NCI-H2107 treated with DMSO at 0.1 percent for 48 hours (cell line): Measurements from ENCODE around the gene ZDHHC8.
"Not testable (repeated sequence)": the region's sequence is repeated elsewhere in the genome, so short reads cannot be mapped to it uniquely, and the experiment has no call there.

Experiments used
- DNase-seq: peaks from one replicate; lab custom pipeline; 2025; ENCODE audit not compliant: unreplicated experiment; lab: John Stamatoyannopoulos, UW

Gene ZDHHC8

DNA sequence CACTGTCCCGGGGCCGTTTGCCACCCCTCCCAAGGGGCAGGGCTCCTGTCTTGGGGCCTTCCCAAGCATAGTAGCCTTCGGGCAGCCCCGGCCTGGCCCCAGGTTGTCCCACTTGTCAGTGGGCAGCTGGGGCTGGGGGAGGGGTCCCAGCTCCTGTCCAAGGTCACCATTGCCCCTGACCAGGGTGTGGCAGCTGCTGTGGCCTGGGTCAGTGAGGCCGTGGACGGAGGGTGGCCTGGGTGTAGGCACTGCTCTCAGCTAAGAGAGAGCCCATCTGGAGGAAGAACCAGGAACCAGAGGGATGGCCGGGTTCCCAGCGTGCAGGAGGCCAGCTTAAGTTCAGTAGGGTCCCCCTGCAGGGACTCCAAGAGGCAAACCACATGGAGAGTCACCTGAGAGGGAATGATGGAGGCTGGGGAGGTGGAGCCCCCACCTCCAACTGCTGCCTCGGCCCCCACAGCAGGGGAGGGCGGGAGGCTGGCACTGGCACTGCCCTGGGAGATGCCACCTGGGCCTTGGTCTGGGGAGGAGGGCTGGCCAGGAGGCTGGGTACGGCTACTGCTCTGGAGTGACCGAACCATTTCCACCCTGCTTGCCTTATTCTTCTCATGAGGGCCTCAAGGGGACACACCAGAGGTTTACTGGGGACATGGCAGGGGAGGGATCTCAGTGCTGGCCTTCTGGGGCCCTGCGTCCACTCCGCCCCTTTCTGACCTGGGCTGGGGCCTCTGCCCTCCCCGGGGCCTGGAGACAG is 26.0 kb downstream of the ZDHHC8 start:
- no peak for DNase-seq

DNA sequence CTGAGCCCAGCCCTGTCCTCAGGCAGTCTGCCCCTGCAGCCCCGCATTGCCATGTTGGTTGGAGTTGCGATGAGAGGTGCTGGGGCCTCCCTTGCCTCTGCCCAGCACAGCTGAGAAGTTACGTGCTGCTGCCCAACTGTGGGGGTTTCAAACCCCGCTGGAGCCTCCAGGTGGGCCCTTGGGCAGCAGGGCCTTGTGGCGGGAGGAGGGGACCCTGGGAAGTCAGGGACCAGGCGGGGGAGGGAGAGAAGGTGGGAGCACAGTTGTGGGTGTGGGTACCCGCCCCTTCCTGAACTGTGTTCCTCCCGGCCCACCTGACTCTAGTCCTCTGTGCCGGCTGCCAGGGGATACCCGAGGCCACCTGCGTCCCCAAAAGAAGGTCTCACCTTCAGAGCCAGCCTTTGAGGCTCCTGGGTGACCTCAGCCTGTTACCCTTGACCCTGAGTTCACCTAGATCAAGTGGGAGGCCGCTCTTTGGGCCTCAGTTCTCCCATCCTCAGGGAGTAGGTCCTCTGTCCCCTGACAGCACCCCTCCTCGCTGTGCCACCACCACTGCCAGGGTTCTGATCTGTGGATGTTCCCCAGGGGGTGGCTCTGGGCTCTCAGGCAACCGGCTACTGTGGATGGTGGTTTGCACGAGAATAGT is 26.9 kb downstream of the ZDHHC8 start:
- DNase-seq, result no peak

DNA sequence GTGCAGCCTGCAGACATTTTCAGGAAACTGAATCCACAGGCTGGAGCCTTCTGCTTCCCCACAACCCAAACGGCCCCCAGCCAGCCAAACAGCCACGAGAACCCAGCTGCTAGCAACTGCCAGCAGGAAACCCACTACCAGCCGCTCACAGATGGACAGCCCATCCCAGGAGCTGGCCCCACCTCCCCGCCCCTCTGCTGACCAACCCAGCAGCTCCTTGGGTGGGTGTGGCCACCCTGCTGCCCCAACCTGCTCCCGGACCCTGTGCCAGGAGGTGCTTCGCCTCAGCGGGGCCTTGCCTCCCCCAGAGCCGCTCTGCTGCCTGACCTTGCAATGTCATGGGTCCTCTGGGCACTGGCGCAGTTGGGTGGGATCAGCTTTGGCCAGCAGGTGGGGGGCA is 27.5 kb downstream of the ZDHHC8 start:
- DNase-seq, result no peak

DNA sequence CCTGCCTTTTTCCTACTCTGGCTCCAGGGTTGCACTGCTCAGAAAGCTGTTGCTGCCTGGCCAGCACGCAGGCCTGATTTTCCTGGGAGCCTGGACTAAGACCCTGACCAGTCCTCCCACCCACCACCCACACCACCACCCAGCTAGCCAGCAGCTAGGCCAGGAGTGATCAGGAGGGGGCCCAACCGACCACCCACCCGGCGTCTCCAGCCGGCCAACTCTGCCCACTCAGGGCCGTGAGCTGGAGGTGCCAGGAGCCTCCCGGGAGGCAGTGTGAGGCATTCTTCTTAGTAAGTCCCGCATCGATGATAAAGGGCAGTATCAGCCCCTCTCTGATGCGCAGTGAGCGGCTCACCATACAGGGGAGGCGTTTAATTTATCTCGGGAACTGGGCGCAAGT is 27.9 kb downstream of the ZDHHC8 start:
- DNase-seq, result not testable (repeated sequence)

DNA sequence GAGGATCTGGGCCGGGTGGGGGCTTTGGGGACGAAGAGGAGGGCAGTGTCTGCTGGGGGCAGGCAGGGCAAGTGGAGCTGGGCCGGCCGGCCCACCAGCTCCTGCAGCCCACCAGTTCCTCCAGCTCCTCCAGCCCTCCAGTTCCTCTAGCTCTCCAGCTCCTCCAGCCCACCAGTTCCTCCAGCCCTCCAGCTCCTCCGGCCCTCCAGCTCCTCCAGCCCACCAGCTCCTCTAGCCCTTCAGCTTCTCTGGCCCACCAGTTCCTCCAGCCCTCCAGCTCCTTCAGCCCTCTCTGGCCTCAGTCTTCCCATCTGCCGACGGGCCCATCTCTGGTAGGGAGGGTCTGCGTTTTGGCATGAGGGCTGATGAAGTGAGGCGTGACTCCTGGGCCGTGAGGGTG is 28.4 kb downstream of the ZDHHC8 start:
- DNase-seq, result no peak

DNA sequence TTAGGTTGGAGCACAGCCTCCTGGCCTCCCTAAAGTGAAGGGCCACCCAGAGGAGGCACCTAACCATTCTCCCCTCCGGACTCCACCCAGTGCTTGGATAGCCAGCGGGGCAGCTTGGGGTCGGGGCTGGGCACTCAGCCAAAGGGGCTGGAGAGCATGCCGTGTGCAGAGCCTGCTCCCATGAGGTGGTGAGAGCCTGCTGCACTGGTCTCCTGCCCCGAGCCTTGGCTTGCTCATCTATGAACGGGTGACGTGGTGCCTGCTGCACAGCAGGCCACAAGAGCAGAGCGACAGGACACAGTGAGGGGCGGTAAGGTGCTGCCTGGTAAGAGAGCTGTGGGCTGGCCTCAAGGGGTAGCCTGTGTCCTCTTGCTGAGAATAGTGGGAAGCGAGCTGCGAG is 33.3 kb downstream of the ZDHHC8 start:
- DNase-seq, result no peak

DNA sequence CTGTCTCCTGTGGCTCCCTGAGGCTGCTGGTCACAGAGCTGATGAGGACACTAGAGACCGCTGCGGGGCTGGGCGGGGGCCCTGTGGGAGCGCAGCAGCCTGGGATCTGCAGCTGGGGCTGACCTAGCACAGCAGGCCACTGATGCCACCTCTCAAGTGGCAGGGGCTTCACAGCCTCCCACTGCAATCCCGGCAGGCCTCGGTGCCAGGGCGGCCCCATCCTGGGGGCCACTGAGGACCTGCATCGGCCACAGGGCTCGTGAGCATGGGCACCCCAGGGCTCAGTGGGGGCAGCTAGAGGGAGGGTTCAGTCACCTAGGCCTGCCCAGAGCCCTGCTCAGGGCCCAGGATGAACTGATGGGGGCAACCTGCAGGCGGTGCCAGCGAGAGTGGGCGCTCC is 33.8 kb downstream of the ZDHHC8 start:
- DNase-seq, result no peak

DNA sequence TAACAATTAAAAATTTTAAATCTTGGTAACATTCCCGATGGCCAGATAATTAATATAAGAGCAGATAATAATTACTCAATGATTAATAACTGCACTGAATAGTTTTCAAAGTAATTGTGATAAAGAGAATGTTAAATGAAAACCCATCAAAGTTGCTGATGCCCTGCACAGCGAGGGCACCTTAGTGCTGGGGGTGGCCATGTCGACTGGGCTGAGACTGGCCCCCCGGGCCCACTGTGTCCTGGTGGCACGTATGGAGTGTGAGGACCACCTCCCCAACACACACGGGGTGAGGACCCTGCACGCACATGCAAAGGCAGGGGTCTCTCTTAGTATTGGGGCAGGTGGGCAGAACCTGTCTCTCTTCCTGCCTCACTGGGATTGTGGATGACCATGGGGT is 34.3 kb downstream of the ZDHHC8 start:
- DNase-seq, result no peak

DNA sequence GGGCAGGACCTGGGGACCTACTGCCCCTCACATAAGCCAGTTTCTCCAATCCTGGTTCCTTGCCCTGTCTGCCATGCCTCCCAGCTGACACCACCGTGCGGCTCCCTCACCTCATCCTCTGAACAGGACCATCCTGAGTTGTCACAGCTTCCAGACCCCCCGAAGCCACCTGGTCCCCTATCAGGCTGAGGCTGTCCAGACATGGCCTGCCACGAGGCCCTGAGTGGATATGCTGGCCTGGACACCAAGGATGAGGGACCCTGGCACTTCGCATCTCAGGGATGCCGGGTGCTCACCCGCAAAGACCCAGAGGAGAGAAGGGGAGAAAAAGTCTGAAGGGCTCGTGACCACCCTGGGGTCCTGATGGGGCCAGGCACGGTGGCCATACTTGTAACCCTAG is 35.1 kb downstream of the ZDHHC8 start:
- no peak for DNase-seq

DNA sequence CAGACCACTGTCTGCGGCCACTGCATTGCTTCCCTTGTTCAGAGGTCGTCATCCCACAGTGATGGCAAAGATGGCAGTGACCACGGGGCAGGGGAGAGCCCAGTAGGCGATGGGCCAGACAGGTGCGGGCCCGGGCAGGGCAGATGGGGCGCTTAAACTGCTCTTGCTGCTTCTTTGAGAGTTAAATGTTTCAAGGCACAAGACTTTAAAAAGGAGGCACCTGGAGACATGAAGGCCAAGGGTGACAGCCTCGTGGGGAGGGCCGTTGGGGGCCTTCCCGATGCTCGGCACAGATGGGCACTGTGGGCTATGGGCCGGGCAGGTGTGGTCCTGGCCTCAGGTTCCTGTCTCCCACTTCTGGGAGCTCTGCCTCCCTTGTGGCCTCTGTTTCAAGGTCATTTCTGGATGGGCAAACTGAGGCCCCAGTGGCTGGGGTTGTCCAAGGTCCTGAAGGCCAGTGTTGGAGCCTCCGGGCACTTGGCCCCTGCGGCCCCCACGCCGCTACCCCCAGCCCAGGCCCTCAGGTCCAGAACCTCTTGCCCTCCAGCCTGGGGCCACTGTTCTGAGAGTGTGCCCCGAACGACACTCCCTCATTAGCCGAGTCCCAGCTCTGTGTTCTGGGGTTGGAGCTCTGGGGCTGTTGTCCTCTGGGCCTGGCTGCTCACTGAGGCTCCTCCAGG is 36.2 kb downstream of the ZDHHC8 start:
- no peak for DNase-seq

DNA sequence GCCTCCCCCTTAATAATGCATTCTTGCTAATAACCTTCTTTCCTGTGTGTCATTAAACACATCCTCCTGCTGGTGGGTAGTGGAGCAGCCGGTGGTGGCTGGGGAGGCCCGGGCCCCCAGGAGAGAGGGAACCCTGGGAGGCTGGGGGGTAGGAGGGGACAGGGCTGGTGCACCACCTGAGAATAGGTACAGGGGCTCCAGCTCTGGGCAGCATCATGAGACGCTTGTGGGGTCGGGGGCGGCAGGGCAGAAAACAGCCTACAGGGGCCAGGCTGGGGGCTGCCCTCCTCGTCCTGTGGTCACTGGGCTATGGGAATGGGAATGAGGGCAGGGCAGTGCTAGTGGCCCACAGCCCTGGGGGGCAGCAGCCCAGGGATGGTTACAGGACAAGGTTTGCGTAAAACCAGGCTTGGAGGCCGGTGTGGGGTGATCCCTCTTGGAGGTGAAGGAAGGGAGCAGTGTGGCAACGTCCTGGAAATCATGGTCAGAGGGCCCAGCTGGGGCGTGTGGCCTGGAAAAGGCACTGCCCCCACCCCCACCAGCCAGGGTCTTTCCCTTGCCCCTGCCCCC is 37.7 kb downstream of the ZDHHC8 start:
- DNase-seq, result no peak

DNA sequence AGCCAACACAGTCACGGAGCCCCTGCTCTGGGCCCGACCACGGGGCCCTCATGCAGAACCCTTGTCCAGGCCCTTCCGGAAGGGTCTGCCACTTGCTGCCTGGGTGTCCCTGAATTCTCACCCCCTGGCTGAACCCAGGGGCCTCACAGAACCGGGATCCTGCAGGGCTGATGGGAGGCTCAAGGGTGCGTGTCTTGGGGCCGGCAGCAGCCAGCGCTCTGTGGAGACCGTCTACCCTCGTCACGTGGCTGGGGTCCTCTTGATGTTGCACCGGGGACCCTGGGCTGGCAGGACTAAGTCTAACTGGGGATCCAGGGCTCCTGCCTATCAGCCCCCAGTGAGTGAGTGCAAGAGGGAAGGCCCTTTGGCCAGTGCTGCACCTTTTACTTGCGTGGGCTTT is 38.6 kb downstream of the ZDHHC8 start:
- DNase-seq, result no peak

DNA sequence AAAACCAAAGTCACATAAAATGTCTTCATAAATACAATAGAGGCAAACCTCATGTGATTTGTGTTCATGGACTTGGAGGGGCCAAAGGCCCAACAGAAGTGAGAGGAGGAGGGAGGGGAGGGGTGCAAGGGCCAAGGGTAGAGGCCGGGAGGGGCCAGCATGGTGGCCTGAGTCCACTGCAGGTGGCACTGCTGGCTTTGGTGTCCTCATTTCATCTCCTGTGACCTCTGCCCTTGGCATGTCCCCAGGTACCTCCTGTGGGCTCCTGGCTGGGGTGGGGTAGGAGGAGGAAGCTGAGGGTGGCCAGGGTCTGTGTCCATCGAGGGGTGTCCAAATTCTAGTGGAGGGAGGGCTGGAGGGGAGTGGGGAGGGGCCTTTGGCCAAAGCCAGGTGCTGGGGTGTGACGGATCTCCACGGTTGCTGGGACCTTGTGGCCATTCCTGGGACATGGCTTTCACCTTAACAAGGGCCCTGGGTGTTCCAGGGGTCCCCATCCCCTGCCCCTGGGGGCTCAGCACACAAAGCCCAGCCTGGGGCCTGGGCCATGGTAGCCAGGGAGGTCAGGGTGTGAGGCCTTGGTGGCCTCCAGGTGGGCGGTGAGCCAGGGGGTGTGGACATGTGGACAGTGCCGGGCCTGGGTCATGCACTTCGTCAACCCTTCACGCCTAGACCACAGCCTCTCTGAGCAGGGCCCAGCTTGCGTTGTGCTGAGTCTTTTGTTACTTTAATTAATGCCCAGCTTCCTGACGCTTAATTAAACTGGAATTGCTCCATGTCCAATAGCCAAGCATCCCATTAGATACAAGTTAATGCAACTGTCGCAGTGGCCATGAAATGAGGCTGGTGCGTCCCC is 39.9 kb downstream of the ZDHHC8 start:
- no peak for DNase-seq

DNA sequence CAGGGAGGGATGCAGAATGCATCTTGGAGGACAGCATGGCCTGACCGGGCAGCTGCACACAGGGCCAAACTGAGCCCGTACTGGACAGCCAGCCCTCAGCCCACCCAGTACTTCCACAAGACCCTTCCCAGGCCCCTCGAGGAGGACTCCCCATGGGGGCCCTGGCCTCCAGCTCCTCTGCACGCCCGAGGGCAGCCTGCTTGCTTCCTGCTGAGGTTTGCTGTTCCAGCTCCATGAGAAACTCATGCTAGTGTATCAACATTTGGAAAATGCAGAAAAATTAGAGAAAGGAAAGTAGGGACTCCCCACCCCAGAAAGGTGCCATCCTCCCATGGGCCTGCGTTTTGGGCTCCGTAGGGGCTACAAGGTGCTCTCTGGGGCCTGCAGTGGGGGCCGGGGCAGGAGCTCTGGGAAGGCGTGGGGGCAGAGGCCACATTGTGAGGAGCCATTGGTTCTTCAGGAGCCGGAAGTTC is 40.6 kb downstream of the ZDHHC8 start:
- no peak for DNase-seq

DNA sequence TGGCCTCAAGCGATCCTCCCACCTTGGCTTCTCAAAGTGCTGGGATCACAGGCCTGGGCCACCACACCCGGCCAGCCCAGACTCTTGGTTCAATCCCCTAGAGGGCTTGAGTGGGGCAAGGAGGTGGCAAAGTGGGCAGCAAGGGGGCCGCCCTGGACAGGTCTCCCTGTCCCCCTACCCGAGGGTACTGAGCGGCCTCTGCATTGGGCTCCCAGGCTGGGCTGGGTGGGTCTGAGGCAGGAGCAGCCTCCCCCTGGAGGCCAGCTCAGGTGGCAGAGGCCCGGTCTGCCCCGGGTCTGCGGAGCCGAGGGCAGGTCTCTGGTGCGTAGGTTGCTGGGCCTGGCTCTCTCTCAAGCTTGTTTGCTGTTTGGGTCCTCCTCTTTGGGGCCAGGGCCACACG is 41.6 kb downstream of the ZDHHC8 start:
- no peak for DNase-seq

DNA sequence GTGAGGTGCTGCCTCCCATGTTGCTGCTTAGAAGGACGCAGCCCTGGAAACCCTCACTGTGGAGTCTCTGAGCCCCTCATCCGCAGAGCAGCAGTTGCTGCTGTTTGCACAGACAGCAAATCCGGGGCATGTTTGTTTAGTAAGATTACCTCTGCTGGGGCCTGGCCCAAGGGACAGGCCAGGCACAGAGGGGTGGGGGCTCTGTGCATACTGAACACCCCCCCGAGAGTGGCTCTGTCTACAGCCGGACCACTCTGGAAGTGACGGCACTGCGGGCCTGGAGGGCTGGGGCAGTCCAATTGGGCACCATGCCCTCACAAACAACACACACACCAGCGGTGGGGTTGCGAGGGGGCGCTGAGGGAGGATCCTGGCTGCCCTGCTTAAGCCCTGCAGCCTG is 42.2 kb downstream of the ZDHHC8 start:
- DNase-seq, result no peak

DNA sequence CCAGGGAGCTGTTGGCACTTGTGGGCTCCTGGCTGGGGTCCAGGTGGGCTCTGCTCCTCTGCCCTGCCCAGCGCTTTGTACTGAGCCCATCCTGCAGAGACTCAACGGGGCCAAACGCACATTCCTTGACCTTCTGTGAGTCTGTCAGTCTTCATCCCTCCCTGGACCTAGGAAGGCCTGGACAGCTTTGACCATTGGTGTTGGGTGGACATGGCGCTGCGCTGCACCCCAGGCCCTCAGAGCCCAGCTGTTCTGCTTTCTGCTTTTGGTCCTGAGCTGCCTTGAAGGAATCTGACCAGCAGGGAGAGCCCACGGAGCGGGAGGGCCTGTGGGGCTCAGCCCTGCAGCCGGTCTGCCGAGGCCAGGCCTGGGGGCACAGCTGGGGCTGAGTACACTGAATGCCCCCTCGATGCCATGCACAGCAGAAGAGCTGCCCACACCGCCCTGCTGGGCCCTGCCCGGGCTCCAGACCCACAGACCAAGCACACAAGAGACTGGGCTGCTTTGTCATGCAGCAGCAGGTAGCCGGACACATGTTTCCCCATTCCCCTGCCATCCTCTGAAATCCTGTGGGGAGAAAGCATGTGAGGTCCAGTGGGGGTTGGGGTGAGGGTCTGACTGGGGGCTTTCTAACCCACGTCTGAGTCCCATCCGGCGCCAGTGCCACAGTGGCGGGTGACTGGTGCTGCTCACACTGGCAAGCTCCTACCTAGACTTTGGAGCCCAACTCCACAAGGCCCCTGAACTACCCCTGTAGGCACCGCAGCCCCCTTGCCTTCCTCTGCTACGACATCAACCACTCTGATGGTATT is 43.4 kb downstream of the ZDHHC8 start:
- DNase-seq, result no peak

DNA sequence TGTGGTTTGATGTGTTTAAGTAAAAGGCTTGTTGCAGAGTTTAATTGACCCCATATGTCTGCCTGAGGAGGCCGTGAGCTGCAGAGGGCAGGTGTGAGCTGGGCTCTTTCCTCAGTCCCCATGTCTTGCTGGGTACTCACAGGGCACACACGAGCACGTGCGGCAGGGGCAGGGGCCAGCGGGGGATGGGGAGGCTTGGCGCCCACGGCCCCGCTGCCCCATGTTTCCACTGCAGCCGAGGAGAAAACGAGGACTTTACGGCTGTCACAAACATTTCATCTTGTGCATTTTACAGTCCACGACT is 43.9 kb downstream of the ZDHHC8 start:
- DNase-seq, result no peak

DNA sequence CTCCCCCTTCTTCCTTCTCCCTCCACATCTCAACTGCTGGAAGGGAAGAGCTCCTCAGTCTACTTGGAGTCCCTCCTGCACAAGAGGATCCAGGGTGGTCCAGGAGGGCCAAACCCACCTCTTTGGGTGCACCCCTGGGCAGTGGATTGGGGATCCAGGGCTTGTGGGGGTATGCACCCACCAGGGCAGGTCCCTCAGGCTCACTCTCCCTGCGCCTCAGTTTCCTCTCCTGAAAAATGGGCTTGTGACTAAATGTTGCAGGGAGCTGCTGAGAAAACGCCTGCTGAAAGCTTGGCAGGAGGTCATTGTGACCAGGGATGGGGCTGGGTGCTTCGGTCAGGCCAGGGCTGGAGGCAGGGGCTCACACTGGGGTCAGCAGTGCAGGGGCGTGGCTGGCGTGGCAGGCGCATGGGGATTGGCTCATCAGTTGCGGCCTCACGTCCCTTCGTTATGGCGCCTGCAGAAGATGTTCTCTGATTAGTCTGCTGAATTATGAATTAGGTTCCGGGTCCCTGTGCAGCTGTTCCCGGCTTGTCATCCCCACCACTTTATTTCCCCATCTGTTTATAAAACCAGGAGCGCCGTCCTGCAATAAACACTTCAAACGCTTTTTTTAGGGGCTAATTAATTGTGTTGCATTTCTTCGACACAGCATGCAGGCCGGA is 44.9 kb downstream of the ZDHHC8 start:
- no peak for DNase-seq
